Gastroesophageal sphincter (tissue), 3 donors: ENCODE results near the gene TUBA3C.

Experiments used
- CTCF ChIP-seq, 4 experiments: fragments of 200-600 bp in 2 of 4; fragments of 450-650 bp in 2 of 4; sonication (generic) in 1 of 4; IDR thresholded peaks; one replicate each; pipeline ENCODE4 v1.5.1; 2017 to 2019; ENCODE audit warnings: antibody characterized with exemption in 4 of 4, mild to moderate bottlenecking in 2 of 4, moderate library complexity in 2 of 4
- POLR2A ChIP-seq, 2 donors: fragments of 450-650 bp; IDR thresholded peaks; one replicate each; pipeline ENCODE4 v1.6.1; 2017; ENCODE audit warnings: antibody characterized with exemption in 2 of 2, mild to moderate bottlenecking in 2 of 2, moderate library complexity in 1 of 2
- POLR2AphosphoS5 ChIP-seq: sonication (generic); formaldehyde crosslinking; IDR thresholded peaks from one replicate; pipeline ENCODE4 v1.6.1; 2017; ENCODE audit warnings: antibody characterized with exemption

- TF ChIP-seq CTCF (IDR thresholded peaks at IDR 0.05) (no peak), POLR2AphosphoS5 (no peak), POLR2A (IDR thresholded peaks at IDR 0.05) (no peak)
Measured at GRCh38 chr13:19181621-19182485, at the start of gene TUBA3C.
